Measurements from ENCODE around the gene UPK3A.
"Not testable (repeated sequence)": the region's sequence is repeated elsewhere in the genome, so short reads cannot be mapped to it uniquely, and the experiment has no call there.

Gene UPK3A

GRCh38 chr22:45310331-45310976 lies 25.7 kb downstream of the UPK3A start:
- DNase-seq: no peak

GRCh38 chr22:45310977-45311531 lies 26.3 kb downstream of the UPK3A start:
- DNase-seq: no peak

GRCh38 chr22:45312415-45312814 lies 27.7 kb downstream of the UPK3A start:
- DNase-seq: no peak

- no peak for DNase-seq
Measured at GRCh38 chr22:45312856-45313255, 28.1 kb downstream of the UPK3A start.

GRCh38 chr22:45314054-45314721 lies 29.4 kb downstream of the UPK3A start:
- DNase-seq: no peak

- DNase-seq: no peak
Measured at GRCh38 chr22:45314786-45315185, 30.0 kb downstream of the UPK3A start.

GRCh38 chr22:45316796-45317526 lies 32.2 kb downstream of the UPK3A start:
- DNase-seq: no peak

GRCh38 chr22:45317551-45318167 lies 32.9 kb downstream of the UPK3A start:
- peak; percentile 75 for DNase-seq

- peak; percentile 92 for DNase-seq
Measured at GRCh38 chr22:45318168-45318557, 33.4 kb downstream of the UPK3A start.

- no peak for DNase-seq
Measured at GRCh38 chr22:45318558-45319323, 34.0 kb downstream of the UPK3A start.

GRCh38 chr22:45319324-45319685 lies 34.6 kb downstream of the UPK3A start:
- DNase-seq: no peak

GRCh38 chr22:45320357-45320976 lies 35.7 kb downstream of the UPK3A start:
- no peak for DNase-seq

GRCh38 chr22:45321827-45322226 lies 37.1 kb downstream of the UPK3A start:
- DNase-seq: no peak

GRCh38 chr22:45322873-45323525 lies 38.2 kb downstream of the UPK3A start:
- DNase-seq: no peak

GRCh38 chr22:45323695-45324094 lies 38.9 kb downstream of the UPK3A start:
- no peak for DNase-seq

- no peak for DNase-seq
Measured at GRCh38 chr22:45324311-45324711, 39.6 kb downstream of the UPK3A start.

GRCh38 chr22:45328261-45328660 lies 43.5 kb downstream of the UPK3A start:
- not testable (repeated sequence) for DNase-seq

- DNase-seq: no peak
Measured at GRCh38 chr22:45328822-45329529, 44.2 kb downstream of the UPK3A start.

- DNase-seq: no peak
Measured at GRCh38 chr22:45329530-45329936, 44.8 kb downstream of the UPK3A start.

GRCh38 chr22:45330548-45330947 lies 45.8 kb downstream of the UPK3A start:
- no peak for DNase-seq

- no peak for DNase-seq
Measured at GRCh38 chr22:45331486-45331885, 46.7 kb downstream of the UPK3A start.
